Activated T-cell treated with anti-CD3 and anti-CD28 coated beads for 24 hours (primary cell): ENCODE measurements around the gene ADD3.

Source experiments
- DNase-seq: peaks from one replicate; pipeline ENCODE4 v3.0.0-alpha.2; 2020; ENCODE audit warnings: low read depth

Gene ADD3

DNA sequence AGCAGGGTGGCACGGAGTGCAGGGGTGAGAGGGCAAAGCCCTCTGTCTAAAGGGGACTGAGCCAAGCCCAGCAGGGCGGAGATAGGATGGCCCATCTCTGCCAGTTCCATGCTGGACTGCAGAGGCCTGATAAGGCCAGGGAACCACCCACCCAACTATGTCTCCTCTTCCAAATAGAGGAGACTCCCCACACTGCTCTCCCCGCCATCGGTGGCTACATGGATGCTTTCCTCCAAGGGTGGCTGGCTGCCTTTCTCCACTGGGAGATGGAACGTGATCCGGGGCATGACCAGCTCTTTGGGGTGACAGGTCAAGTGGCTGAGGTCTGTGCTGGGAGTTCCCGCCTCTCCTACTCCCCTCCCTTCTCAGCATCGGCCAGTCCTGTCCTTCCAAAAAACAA lies 141.5 kb downstream of the ADD3 start:
- no peak for DNase-seq

- DNase-seq: no peak
These were observed 142.3 kb downstream of the ADD3 start for GRCh38 chr10:110150046-110150445.

DNA sequence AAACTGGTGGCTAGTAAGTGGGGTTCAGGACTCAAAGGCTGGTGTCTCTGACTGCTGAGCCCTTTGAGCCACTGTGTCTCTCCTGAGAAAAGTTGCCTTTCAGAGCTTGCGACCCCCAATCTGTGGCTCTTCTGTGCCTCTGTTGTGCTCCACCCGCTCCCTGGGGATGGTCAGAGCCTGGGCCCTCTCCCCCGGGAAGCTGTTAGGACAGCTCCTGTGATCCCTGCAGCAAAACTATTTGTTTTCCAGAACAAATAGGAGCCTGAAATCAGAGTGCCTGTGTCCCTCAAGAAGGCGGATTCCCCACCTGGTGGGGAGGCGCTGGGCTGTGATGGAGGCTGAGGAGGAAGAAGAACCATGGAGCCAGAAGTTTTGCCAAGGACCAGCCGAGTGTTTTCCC lies 143.2 kb downstream of the ADD3 start:
- no peak for DNase-seq

GRCh38 chr10:110151467-110151866 lies 143.7 kb downstream of the ADD3 start:
- no peak for DNase-seq

GRCh38 chr10:110151971-110152370 lies 144.2 kb downstream of the ADD3 start:
- no peak for DNase-seq

- no peak for DNase-seq
These were observed 145.6 kb downstream of the ADD3 start for GRCh38 chr10:110153396-110153795.

DNA sequence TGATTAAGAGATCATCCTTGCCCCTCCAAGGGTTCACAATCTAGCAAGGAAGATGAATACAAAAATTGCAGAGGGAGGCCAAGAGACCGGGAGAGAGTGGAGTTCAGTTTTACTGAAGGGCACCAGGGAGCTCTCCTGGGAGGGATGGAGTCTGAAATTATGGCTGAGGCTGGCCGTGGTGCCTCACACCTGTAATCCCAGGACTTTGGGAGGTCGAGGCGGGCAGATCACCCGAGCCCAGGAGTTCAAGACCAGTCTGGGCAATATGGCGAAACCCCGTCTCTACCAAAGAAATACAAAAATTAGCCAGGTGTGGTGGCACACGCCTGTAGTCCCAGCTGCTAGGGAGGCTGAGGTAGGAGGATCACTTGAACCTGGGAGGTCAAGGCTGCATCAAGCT lies 148.3 kb downstream of the ADD3 start:
- DNase-seq: no peak

GRCh38 chr10:110158051-110159005 lies 150.5 kb downstream of the ADD3 start:
- no peak for DNase-seq

DNA sequence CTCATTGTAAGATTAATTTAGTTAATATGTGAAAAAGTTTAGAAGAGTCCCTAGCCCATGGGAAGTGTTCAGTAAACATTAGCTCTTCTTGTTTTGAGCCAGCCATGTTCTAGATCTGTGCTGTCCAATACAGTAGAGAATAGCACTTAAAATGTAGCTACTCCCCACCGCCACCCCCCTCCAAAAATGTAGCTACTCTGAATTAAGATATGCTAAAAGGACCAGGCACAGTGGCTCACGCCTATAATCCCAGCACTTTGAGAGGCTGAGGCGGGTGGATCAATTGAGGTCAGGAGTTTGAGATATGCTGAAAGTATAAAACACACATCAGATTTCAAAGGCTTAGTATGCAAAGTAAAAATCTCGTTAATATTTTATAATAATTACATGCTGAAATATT lies 152.3 kb downstream of the ADD3 start:
- no peak for DNase-seq

DNA sequence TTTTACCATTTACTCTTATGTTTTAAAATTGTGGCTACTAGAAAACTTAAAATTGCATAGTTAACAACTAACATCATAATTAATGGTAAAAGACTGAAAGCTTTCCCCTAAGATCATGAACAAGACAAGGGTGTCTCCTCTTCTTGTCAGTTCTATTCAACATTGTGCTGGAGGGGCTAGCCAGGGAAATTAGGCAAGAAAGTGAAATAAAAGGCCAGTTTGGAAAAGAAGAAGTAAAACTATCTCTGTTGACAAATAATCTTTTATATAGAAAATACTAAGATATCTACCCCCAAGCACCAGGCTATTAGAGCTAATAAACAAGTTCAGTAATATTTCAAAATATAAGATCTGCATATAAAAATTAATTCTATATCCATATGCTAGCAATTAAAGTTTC lies 152.7 kb downstream of the ADD3 start:
- no peak for DNase-seq

DNA sequence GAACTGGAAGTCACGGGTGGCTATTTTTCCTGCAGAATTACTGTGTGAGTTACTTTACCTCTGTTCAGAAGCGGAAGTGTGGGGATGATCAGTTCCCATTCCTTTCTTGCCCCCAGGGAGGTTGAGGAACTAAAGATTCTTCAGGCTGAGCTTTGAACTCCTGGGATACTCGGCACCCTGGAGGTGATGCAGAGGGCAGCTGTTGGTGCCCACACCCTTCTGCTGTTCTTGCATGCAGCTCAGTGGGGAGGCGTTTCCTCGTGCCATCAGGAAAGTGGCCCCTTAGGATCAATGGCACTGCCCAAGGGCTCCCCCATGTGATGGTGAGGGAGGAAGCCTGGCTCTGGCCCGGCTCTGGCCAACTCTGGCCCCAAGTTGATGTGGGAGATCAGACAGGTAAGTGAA lies 155.0 kb downstream of the ADD3 start:
- DNase-seq: no peak

DNA sequence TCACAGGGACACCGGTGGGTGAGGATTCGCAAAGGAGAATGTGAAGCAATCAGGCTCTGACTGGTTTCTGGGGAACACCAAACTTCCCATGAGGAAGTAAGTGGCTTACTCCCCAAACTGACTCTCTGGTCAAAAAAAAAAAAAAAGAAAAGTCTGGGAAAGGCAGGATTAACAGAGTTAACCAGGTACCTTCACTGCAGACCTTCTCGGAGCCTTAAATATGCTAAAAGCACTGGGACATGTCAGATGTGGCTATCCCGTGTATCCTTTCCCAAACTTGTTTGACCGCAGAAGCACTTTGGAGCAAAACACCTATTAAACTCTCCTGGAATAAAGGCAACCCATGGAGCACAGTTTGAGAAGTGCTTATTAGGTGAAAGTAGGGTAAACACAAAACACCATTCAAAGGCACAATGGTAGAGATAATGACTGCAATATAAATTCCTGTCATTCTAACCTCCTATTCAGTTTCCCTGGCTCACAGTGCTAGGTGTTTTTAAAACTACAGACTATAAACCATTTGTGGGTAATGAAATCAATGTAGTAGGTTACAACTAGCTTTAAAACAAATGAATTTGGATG lies 155.5 kb downstream of the ADD3 start:
- DNase-seq: no peak

GRCh38 chr10:110163841-110164240 lies 156.1 kb downstream of the ADD3 start:
- no peak for DNase-seq

GRCh38 chr10:110165239-110165638 lies 157.5 kb downstream of the ADD3 start:
- no peak for DNase-seq

- DNase-seq: no peak
These were observed 159.4 kb downstream of the ADD3 start for GRCh38 chr10:110167149-110167548.

- DNase-seq: no peak
These were observed 161.1 kb downstream of the ADD3 start for GRCh38 chr10:110168601-110169481.

DNA sequence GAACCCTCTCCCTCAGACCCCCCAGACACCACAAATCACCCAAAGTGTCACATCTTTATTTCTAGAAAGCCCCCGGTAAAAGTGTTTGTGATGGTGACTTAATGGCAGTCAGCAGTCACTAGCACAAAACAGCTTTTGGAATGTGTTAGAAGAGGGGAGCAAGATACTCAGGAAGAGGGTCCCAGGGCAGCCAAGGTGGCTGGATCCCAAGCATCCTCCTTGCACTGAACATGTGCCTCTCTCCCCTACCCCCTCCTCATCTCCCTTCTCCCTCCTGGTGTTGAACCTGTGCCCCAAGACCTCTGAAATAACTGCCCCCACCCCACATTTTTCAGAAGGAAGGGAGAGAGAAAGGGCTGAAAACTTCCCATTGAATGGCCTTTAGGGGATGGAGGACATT lies 161.8 kb downstream of the ADD3 start:
- no peak for DNase-seq

GRCh38 chr10:110170142-110170971 lies 162.6 kb downstream of the ADD3 start:
- DNase-seq: no peak

DNA sequence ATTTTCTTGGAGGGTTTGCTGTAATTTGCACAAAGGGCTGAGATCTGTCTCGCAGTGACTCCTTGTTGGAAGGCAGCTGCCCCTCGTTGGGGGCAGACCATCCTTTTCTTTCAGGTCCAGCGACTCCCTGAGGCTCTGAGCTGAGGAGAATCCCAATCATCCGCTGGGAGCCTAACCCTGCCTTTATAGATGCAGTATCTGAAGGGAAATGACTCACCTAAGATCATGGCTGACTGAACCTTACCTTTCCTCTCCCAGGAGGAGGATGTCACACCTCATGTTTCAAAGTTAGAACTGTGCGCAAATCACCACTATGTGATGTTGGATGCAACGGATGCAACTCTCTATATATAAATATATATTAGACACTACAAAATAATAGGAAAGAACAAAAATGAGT lies 163.2 kb downstream of the ADD3 start:
- DNase-seq: no peak

DNA sequence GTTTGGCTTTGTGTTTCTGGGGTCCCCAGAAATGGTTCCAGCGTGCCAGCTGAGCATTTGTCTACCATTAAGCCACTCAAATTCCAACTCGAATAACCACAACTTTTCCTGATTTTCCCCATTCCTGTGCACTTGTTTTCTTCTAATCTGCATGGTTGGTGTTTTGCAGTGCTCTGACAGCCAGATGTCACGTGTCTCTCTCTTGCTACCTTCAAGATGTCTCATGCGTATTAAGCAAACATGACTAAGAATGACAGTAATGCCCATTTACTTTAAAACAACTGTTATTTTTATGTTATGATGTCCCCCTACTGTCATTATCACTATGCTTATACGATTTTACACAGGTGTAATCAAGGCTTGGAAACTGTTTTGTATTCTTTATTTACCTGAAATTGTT lies 164.4 kb downstream of the ADD3 start:
- DNase-seq: no peak

- no peak for DNase-seq
These were observed 166.4 kb downstream of the ADD3 start for GRCh38 chr10:110174201-110174600.

DNA sequence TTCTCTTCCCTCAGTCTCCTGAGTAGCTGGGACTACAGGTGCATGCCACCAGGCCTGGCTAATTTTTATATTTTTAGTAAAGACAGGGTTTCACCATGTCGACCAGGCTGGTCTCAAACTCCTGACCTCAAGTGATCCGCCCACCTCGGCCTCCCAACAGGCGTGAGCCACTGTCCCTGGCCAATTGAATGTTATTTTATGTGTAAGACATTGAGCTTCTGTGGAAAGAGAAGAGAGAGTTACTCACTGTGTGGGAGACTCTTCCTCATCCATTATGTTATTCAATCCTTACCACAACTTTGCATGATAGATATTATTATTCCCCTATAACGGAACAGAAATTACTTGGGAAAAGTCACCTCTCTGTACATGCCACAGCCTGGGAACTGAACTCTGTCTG lies 167.0 kb downstream of the ADD3 start:
- no peak for DNase-seq
